Measurements from ENCODE around the gene PDHA2.
"Not testable (repeated sequence)": the region's sequence is repeated elsewhere in the genome, so short reads cannot be mapped to it uniquely, and the experiment has no call there.

The PDHA2 gene

GRCh38 chr4:95867919-95868318 lies 28.0 kb downstream of the PDHA2 start:
- no peak overlapping the region for H3K9ac ChIP-seq (ENCODE audit: low read length)
- H3K27me3 ChIP-seq (ENCODE audit: control insufficient read depth, insufficient read depth, low read length), result no peaks in the 10 kb centered on the region
- no peaks in the 10 kb centered on the region for H3K36me3 ChIP-seq (ENCODE audit: control insufficient read depth, insufficient read depth, low read length)
- H3K4me1 ChIP-seq (ENCODE audit: control insufficient read depth, insufficient read depth, low read length), result no peaks in the 10 kb centered on the region
- no peak overlapping the region for H3K27ac ChIP-seq (ENCODE audit: low read depth, low read length)
- H3K4me3 ChIP-seq (ENCODE audit: low read length), result no peak overlapping the region

- H3K4me3 ChIP-seq (ENCODE audit: low read length); H3K4me1 ChIP-seq (ENCODE audit: control insufficient read depth, insufficient read depth, low read length); H3K9ac ChIP-seq (ENCODE audit: low read length); H3K36me3 ChIP-seq (ENCODE audit: control insufficient read depth, insufficient read depth, low read length); H3K27me3 ChIP-seq (ENCODE audit: control insufficient read depth, insufficient read depth, low read length); H3K27ac ChIP-seq (ENCODE audit: low read depth, low read length): not testable (repeated sequence)
Observed at GRCh38 chr4:95869414-95869813, 29.5 kb downstream of the PDHA2 start.

DNA sequence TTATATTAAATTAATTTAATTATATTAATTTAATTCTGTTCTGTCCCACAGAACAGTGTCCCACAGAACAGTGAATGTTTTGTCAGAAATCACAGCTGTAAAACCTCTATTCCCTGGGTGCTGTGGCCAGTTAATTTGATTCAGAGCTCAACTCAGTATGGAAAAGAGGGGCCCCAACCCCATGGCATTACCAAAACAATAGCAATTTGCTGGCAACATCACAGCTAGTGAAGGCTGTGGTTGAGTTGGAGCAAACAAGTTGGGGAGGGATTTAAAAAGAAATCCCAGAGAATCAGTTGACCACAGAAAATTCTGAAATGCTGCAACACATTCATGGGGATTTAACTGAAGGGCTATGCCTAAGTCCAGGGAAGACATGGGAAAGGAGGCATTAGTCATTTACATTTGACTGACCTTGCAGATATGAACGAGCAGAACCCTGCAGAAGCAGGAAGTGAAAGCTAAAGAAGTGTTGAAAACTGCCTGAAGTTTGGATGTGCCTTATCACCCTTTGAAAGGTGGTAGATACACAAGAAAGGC lies 30.1 kb downstream of the PDHA2 start:
- no peak overlapping the region for H3K4me3 ChIP-seq (ENCODE audit: low read length)
- H3K27me3 ChIP-seq (ENCODE audit: control insufficient read depth, insufficient read depth, low read length), result no peaks in the 10 kb centered on the region
- H3K27ac ChIP-seq (ENCODE audit: low read depth, low read length), result no peak overlapping the region
- no peaks in the 10 kb centered on the region for H3K4me1 ChIP-seq (ENCODE audit: control insufficient read depth, insufficient read depth, low read length)
- H3K9ac ChIP-seq (ENCODE audit: low read length), result no peak overlapping the region
- no peaks in the 10 kb centered on the region for H3K36me3 ChIP-seq (ENCODE audit: control insufficient read depth, insufficient read depth, low read length)

- H3K36me3 ChIP-seq (ENCODE audit: control insufficient read depth, insufficient read depth, low read length), result no peaks in the 10 kb centered on the region
- H3K9ac ChIP-seq (ENCODE audit: low read length), result no peak overlapping the region
- no peak overlapping the region for H3K4me3 ChIP-seq (ENCODE audit: low read length)
- H3K4me1 ChIP-seq (ENCODE audit: control insufficient read depth, insufficient read depth, low read length), result no peaks in the 10 kb centered on the region
- H3K27ac ChIP-seq (ENCODE audit: low read depth, low read length), result no peak overlapping the region
- no peaks in the 10 kb centered on the region for H3K27me3 ChIP-seq (ENCODE audit: control insufficient read depth, insufficient read depth, low read length)
Observed at GRCh38 chr4:95877636-95878035, 37.7 kb downstream of the PDHA2 start.

DNA sequence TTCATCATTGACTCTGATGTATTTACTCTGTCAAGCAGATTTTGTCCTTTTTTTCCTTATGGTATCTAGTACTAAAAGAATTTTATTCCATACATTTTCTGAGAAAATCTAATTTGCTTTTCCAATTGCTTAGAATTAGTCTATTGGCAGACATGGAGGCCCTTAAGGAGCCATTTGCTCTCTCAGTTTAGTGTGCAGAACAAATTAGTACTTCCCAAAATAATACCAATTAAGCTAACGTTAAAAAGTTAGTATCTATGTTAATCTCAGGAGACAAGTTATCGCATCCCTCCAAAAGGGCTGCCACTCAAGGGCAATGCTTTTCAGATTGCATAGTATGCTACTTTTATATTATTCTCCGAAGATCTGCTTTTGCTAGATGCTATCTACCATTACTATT lies 47.7 kb downstream of the PDHA2 start:
- no peaks in the 10 kb centered on the region for H3K36me3 ChIP-seq (ENCODE audit: control insufficient read depth, insufficient read depth, low read length)
- H3K4me3 ChIP-seq (ENCODE audit: low read length), result no peak overlapping the region
- no peaks in the 10 kb centered on the region for H3K4me1 ChIP-seq (ENCODE audit: control insufficient read depth, insufficient read depth, low read length)
- H3K27ac ChIP-seq (ENCODE audit: low read depth, low read length), result no peak overlapping the region
- H3K9ac ChIP-seq (ENCODE audit: low read length), result no peak overlapping the region
- no peaks in the 10 kb centered on the region for H3K27me3 ChIP-seq (ENCODE audit: control insufficient read depth, insufficient read depth, low read length)

- Histone ChIP-seq H3K27me3 (ENCODE audit: control insufficient read depth, insufficient read depth, low read length) (no peaks in the 10 kb centered on the region), H3K4me3 (ENCODE audit: low read length) (no peak overlapping the region), H3K36me3 (ENCODE audit: control insufficient read depth, insufficient read depth, low read length) (no peaks in the 10 kb centered on the region), H3K27ac (ENCODE audit: low read depth, low read length) (no peak overlapping the region), H3K9ac (ENCODE audit: low read length) (no peak overlapping the region), H3K4me1 (ENCODE audit: control insufficient read depth, insufficient read depth, low read length) (no peaks in the 10 kb centered on the region)
Observed at GRCh38 chr4:95889662-95890061, 49.8 kb downstream of the PDHA2 start.
